ENCODE data around the gene TRIM68.

GRCh38 chr11:4645974-4646373 is 37.9 kb upstream of the TRIM68 start:
- TF ChIP-seq POLR2A (IDR thresholded peaks at IDR 0.05; ENCODE audit: low read length) (no peak), CTCF (IDR thresholded peaks at IDR 0.05) (no peak), RNF2 (IDR thresholded peaks at IDR 0.05; ENCODE audit: borderline replicate concordance, low read depth) (no peak), ZC3H11A (IDR thresholded peaks at IDR 0.05) (no peak), PHF8 (IDR thresholded peaks at IDR 0.05; ENCODE audit: borderline replicate concordance, low read depth) (no peak), KDM5A (IDR thresholded peaks at IDR 0.05) (no peak)
- TF ChIP-seq, protein P1, sequence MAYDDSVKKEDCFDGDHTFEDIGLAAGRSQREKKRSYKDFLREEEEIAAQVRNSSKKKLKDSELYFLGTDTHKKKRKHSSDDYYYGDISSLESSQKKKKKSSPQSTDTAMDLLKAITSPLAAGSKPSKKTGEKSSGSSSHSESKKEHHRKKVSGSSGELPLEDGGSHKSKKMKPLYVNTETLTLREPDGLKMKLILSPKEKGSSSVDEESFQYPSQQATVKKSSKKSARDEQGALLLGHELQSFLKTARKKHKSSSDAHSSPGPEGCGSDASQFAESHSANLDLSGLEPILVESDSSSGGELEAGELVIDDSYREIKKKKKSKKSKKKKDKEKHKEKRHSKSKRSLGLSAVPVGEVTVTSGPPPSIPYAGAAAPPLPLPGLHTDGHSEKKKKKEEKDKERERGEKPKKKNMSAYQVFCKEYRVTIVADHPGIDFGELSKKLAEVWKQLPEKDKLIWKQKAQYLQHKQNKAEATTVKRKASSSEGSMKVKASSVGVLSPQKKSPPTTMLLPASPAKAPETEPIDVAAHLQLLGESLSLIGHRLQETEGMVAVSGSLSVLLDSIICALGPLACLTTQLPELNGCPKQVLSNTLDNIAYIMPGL (CRISPR knock-in tag; IDR thresholded peaks at IDR 0.05; ENCODE audit: borderline replicate concordance), result no peak
